Hematopoietic multipotent progenitor cell (in vitro differentiated cells): Measurements from ENCODE around the gene BPIFA3. TPM values are rescaled to one million over a fixed set of nuclear protein-coding genes. Genes with fewer than 3 reads are reported as not detected.
A peak's percentile ranks its signal among the peaks of the same experiment; 100 is the strongest.
"Not testable (repeated sequence)": the region's sequence is repeated elsewhere in the genome, so short reads cannot be mapped to it uniquely, and the experiment has no call there.

ENCODE experiments used
- DNase-seq, 3 donors: peaks; one replicate each; pipeline ENCODE4 v3.0.0-alpha.2; 2011 to 2015; ENCODE audit warnings: low read depth in 2 of 3, low spot score in 2 of 3
- total RNA-seq: library from RNA; depleted of rRNA; stranded (reverse); fragments of >200 nt; gene quantifications from one replicate; pipeline ENCODE4 v1.2.3, GENCODE V29; 2012

BPIFA3 gene
- total RNA-seq, result not detected

DNA sequence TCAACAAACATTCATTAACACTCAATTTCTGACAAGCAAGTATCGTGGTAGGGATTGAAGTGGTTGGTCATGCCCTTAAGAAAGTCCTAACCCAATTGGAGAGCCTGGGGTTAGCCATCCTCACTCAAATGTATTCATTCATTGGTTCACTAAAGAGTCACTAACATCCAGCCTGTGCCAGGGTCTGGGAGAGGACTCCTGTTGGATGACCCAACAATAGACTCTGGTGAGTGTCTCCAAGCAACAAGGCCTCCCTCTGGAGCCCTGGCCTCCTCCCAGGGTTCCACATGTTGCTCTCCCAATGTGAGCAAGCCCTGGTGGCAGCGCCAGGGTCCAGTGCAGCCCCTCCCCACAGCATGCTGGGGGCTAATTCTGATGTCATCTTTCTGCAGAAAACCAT, at the start of gene BPIFA3:
Gene BPIFA3 (plus strand): TSS at position 301 of the 400 bp plus-strand sequence. CDS start 185 bp downstream, outside the sequence.
- DNase-seq, result no peak

GRCh38 chr20:33167859-33168258, 49.3 kb upstream of the BPIFA3 start, which contains the start of gene BPIFA2:
BPIFA2 (plus strand) TSS chr20:33168159; CDS start chr20:33169146, 987 bp downstream.
- no peak for DNase-seq

DNA sequence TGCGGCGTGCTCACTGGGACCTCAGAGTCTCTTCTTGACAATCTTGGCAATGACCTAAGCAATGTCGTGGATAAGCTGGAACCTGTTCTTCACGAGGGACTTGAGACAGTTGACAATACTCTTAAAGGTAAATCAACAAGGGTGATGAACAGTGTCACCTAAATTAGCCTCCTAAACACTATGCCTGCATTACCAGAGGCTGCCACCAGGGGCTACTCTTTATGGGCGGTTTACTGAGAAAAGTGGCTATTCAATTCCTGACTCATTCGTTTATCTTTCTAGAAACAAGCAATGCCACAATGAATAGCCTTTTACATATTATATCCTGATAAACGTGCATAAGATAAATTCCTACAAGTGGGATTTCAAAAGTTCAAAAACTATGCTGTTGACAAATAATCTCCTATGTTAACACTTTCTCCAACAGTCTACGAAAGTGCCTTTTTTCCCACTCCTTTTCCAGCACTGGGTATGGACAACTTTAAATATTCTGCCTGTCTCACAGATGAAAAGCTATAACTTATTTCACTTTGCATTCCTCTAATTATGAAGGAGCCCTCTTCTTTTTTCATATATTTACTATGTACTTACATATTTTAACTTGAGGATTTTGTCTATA, 47.9 kb upstream of the BPIFA3 start:
- DNase-seq, result no peak

DNA sequence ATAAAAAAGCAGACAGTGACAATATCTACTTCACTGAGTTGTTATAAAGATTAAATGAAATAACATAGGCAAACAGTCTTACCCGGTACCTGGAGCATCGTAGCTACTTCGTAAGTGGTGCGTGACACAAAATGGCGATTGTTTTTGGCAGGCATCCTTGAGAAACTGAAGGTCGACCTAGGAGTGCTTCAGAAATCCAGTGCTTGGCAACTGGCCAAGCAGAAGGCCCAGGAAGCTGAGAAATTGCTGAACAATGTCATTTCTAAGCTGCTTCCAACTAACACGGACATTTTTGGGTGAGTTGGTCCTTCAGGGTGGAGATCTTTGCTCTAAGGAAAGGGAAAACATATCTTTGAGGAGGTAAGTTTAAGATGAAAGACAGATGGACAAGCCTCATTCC, 44.4 kb upstream of the BPIFA3 start:
- DNase-seq, result no peak

DNA sequence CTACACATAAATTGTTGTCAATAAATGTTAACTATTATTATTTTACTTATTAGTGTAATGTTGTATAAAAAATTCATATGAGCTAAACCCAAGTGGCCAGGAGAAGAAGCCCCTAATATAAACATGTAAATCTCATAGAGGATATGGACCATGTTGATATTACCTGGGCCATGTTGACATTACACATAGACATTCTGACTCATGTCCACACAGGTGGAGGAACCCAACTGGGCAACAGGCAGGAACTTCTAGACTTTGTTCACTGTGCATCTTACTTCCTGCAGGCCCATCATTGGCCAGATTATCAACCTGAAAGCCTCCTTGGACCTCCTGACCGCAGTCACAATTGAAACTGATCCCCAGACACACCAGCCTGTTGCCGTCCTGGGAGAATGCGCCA, 42.0 kb upstream of the BPIFA3 start:
- DNase-seq, result no peak

- no peak for DNase-seq
Observed at GRCh38 chr20:33176101-33176500, 41.1 kb upstream of the BPIFA3 start.

GRCh38 chr20:33177866-33178265, 39.3 kb upstream of the BPIFA3 start:
- DNase-seq, result no peak

- DNase-seq, result no peak
Observed at GRCh38 chr20:33178726-33179125, 38.4 kb upstream of the BPIFA3 start.

- no peak for DNase-seq
Observed at GRCh38 chr20:33180169-33180568, 37.0 kb upstream of the BPIFA3 start.

GRCh38 chr20:33181482-33182093, 35.6 kb upstream of the BPIFA3 start:
- no peak for DNase-seq

GRCh38 chr20:33183312-33183711, 33.8 kb upstream of the BPIFA3 start:
- DNase-seq, result no peak

DNA sequence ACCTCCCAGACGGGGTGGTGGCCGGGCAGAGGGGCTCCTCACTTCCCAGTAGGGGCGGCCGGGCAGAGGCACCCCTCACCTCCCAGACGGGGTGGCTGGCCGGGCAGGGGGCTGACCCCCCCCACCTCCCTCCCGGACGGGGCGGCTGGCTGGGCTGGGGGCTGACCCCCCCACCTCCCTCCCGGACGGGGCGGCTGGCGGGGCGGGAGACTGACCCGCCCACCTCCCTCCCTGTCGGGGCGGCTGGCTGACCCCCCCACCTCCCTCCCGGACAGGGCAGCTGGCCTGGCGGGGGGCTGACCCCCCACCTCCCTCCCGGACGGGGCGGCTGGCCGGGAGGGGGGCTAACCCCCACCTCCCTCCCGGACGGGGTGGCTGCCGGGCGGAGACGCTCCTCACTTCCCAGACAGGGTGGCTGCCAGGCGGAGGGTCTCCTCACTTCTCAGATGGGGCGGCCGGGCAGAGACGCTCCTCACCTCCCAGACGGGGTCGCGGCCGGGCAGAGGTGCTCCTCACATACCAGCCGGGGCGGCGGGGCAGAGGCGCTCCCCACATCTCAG, 32.0 kb upstream of the BPIFA3 start:
- DNase-seq, result not testable (repeated sequence)

DNA sequence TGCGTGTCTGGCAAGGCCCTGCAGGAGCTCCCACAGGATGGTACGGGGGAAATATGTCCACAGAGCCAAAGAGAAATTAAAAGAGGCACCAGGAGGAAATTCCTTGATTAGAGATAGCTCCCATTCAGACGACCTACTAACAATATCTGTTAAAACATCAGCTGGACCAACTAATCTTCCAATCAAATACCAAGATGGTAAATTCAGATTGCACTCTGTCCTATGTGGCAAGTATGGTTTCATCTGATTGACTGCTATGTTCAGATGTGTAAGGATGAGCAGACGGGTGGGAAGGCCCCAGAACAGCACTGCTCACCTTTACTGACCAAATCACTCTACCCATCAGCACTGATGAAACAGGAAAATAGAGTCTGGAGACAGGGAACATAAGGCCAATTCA, 29.7 kb upstream of the BPIFA3 start:
- DNase-seq, result no peak

- no peak for DNase-seq
Observed at GRCh38 chr20:33188421-33188820, 28.7 kb upstream of the BPIFA3 start.

- no peak for DNase-seq
Observed at GRCh38 chr20:33191484-33191883, 25.7 kb upstream of the BPIFA3 start.

DNA sequence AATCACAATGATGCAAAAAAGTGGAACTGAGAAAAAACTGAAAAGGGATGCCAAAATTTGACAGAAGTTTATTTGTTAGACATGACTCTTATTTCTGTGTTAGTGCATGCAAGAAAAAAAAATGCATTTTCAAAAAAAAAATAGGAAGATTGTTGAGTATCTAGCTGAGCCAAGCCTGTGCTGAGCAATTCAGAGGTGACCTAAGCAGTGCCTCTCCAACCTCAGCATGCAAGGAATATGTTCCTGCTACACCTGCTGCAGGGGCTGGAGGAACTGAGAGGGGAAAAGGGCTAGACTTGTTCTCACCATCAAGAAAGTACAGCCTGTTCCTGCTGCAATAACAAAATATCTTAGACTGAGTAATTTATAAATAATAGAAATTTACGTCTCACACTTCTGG, 25.2 kb upstream of the BPIFA3 start:
- DNase-seq, result no peak

GRCh38 chr20:33192912-33193501, 24.1 kb upstream of the BPIFA3 start:
- DNase-seq, result no peak

- no peak for DNase-seq
Observed at GRCh38 chr20:33199026-33199425, 18.1 kb upstream of the BPIFA3 start.

GRCh38 chr20:33202451-33202850, 14.7 kb upstream of the BPIFA3 start:
- no peak for DNase-seq

GRCh38 chr20:33203444-33203843, 13.7 kb upstream of the BPIFA3 start:
- DNase-seq, result no peak

GRCh38 chr20:33209789-33210188, 7.4 kb upstream of the BPIFA3 start:
- peak in 2 of 3 donors; percentile 33 to 60 for DNase-seq

DNA sequence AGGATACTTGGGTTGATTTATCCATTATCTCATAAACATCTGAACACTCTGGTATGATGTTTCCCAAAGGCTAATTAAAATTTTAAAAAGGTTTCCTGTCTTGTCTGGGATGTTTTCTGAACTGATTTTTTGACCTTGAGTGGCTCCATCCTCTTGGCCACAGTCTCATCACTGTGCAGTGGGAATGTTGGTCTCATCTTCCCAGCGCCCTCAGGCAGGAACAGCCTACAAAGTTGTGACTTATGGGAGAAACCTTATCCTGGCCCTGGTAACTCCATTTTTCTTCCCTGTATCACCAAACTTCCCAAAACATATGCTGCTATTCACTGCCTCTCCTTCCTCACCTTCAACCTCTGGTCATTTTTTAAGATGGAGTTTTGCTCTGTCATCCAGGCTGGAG, 6.8 kb upstream of the BPIFA3 start:
- no peak for DNase-seq
